ENCODE measurements around the gene MAMDC4.

The MAMDC4 gene

GRCh38 chr9:136849960-136850865 lies 1.9 kb upstream of the MAMDC4 start:
- no peak for DNase-seq

GRCh38 chr9:136850866-136851775 lies 1.0 kb upstream of the MAMDC4 start:
- no peak for DNase-seq

GRCh38 chr9:136852664-136853595 lies 784 bp downstream of the MAMDC4 start:
- no peak for DNase-seq

- DNase-seq, result no peak
Observed at GRCh38 chr9:136853596-136854112, 1.5 kb downstream of the MAMDC4 start.

GRCh38 chr9:136854113-136854841 lies 2.1 kb downstream of the MAMDC4 start:
- DNase-seq, result no peak

GRCh38 chr9:136854842-136855460 lies 2.8 kb downstream of the MAMDC4 start:
- no peak for DNase-seq

- DNase-seq, result no peak
Observed at GRCh38 chr9:136855461-136856078, 3.4 kb downstream of the MAMDC4 start.

GRCh38 chr9:136856079-136856476 lies 3.9 kb downstream of the MAMDC4 start:
- DNase-seq, result no peak

- DNase-seq, result no peak
Observed at GRCh38 chr9:136856541-136857141, 4.5 kb downstream of the MAMDC4 start.

- no peak for DNase-seq
Observed at GRCh38 chr9:136857166-136857565, 5.0 kb downstream of the MAMDC4 start.

GRCh38 chr9:136857581-136858412 lies 5.7 kb downstream of the MAMDC4 start:
- DNase-seq, result no peak

- no peak for DNase-seq
Observed at GRCh38 chr9:136858452-136858843, 6.3 kb downstream of the MAMDC4 start.

GRCh38 chr9:136858844-136859757 lies 7.0 kb downstream of the MAMDC4 start:
- DNase-seq, result no peak

- DNase-seq, result no peak
Observed at GRCh38 chr9:136860529-136860928, 8.4 kb downstream of the MAMDC4 start.

GRCh38 chr9:136860933-136861873 lies 9.1 kb downstream of the MAMDC4 start:
- no peak for DNase-seq

- no peak for DNase-seq
Observed at GRCh38 chr9:136861874-136862457, 9.8 kb downstream of the MAMDC4 start.

All from stimulated activated CD4-positive, alpha-beta T cell treated with anti-CD3 and anti-CD28 coated beads, Interleukin-12 subunit alpha, Interleukin-12 subunit beta, amount 100 ng/mL, for 4 hours (primary cell).